Measurements from ENCODE around the gene SCRT2.

SCRT2 gene

DNA sequence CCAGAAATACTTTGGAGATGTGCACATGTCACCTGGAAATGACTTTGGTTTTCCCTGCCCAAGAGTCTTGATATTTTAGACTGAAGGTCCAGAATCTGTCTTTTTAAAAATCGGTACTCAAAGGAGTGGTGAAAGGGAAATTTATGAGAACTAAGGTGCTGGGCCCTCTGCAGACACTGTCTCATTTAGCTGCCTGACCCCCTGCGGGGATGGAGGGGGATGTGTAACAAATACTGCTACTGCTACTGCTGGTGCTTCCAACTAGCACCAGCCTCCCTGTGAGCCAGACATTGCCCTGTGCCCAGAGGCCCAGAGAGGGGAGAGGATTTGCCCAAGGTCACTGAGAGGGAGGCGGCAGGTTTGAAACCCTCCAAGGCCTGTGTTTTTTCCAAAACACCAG, 7.0 kb downstream of the SCRT2 start:
- TF ChIP-seq, protein P1, sequence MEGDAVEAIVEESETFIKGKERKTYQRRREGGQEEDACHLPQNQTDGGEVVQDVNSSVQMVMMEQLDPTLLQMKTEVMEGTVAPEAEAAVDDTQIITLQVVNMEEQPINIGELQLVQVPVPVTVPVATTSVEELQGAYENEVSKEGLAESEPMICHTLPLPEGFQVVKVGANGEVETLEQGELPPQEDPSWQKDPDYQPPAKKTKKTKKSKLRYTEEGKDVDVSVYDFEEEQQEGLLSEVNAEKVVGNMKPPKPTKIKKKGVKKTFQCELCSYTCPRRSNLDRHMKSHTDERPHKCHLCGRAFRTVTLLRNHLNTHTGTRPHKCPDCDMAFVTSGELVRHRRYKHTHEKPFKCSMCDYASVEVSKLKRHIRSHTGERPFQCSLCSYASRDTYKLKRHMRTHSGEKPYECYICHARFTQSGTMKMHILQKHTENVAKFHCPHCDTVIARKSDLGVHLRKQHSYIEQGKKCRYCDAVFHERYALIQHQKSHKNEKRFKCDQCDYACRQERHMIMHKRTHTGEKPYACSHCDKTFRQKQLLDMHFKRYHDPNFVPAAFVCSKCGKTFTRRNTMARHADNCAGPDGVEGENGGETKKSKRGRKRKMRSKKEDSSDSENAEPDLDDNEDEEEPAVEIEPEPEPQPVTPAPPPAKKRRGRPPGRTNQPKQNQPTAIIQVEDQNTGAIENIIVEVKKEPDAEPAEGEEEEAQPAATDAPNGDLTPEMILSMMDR (IDR thresholded peaks at IDR 0.05; ENCODE audit: borderline replicate concordance, control extremely low read depth, extremely low read depth, insufficient read depth, missing control alignments): no peak
- no peak for DNase-seq (ENCODE audit: low spot score)

DNA sequence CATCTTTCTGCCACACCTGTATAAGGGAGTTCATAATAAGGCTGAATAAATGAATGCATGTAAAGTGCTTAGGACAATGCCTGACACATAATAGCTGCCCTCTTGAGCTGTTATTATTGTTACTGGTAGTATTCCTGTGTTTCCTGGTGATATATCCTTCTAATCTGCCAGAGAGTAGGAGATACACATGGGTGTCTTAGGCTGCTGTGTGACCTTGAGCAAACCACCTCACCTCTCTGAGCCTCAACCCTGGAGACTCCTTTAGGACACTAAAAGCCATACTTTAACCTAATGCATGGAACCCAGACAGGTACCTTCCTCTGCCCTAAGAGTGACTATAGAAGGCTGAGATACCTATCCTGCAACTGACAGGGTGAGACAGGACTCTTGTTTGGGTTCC, 7.6 kb downstream of the SCRT2 start:
- no peak for DNase-seq (ENCODE audit: low spot score)
- in situ Hi-C loops (cut with MboI; ENCODE audit: low sequenced_read_pairs, unreplicated experiment): no loop called here
- TF ChIP-seq, protein P1 (IDR thresholded peaks at IDR 0.05; ENCODE audit: borderline replicate concordance, control extremely low read depth, extremely low read depth, insufficient read depth, missing control alignments): no peak

More for the DNA sequence above, 7.0 kb downstream of the SCRT2 start:
- in situ Hi-C loops (cut with MboI; ENCODE audit: low sequenced_read_pairs, unreplicated experiment): no loop called here

DNA sequence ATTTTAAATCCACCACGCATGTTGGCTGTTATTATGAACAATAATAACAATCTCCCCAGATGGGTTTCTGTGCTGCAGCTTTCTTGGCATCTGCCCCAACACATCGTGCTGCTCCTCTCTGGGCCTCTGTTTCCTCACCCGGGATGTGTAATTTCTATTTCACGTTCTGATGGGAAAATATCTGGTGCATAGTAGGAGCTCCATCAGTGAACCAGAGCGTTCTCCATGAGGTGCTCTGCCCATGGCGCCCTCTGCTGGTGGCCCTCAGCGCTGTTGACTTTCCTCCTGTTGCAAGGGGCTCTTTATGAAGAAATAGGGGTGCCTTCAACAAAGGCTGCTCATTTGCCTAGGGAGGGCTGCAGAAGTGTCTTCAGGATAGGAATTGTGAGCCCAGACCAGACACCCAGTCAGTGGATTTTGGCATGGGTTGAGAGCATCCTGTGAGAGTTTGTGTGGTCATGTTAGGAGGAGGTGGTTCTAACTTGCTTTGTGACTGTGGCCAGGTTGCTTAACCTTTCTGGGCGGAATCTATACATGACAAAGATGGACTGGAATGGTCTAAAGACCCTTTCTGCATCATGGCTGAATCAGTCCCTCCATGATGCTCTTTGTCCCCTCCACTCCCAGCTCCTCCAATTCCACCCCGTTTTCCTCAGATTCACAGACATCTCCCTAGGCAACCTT, 8.1 kb downstream of the SCRT2 start:
- TF ChIP-seq, protein P1 (IDR thresholded peaks at IDR 0.05; ENCODE audit: borderline replicate concordance, control extremely low read depth, extremely low read depth, insufficient read depth, missing control alignments): peak; percentile 92
- in situ Hi-C loops (cut with MboI; ENCODE audit: low sequenced_read_pairs, unreplicated experiment): no loop called here
- DNase-seq (ENCODE audit: low spot score): peak; percentile 73

DNA sequence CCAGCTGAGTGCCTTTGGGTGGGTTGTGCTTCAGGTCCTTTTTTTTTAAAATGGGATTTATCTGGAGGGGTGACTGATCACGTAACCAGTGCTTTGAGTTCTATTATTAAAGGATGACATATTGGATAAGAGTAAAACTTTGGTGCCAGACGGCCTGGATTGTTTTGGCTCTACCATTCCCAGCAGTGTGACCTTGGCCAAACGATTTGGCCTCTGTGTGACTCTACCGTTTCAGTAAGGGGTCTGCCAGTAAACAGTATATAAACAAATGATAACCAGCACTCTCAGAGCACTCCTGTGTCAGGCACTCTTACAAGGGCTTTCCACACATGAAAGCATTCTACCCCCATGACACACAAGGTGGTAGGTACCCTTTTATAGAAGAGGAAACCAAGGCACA, 8.7 kb downstream of the SCRT2 start:
- in situ Hi-C loops (cut with MboI; ENCODE audit: low sequenced_read_pairs, unreplicated experiment): no loop called here
- DNase-seq (ENCODE audit: low spot score): no peak
- TF ChIP-seq, protein P1 (IDR thresholded peaks at IDR 0.05; ENCODE audit: borderline replicate concordance, control extremely low read depth, extremely low read depth, insufficient read depth, missing control alignments): no peak

DNA sequence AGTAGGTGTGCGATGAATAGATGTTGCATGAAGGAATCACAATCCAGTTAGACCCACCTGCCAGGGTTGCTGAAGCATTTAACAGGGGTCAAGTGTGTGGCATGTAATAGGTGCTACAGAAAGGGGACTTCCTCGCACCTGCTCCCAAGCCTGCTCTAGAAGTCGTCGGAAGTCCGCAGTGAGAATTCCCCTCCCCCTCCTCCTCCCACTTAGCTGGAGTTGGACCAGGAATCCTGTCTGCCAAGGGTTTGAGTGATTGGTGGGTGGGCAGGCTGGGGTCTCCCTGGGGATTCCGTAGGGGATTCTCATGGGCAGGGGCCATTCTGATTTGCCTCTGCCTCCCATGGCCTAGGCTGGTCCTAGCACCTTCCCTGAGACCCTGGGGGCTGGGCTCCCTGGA, 10.3 kb downstream of the SCRT2 start:
- TF ChIP-seq, protein P1 (IDR thresholded peaks at IDR 0.05; ENCODE audit: borderline replicate concordance, control extremely low read depth, extremely low read depth, insufficient read depth, missing control alignments): no peak
- in situ Hi-C loops (cut with MboI; ENCODE audit: low sequenced_read_pairs, unreplicated experiment): no loop called here
- no peak for DNase-seq (ENCODE audit: low spot score)

DNA sequence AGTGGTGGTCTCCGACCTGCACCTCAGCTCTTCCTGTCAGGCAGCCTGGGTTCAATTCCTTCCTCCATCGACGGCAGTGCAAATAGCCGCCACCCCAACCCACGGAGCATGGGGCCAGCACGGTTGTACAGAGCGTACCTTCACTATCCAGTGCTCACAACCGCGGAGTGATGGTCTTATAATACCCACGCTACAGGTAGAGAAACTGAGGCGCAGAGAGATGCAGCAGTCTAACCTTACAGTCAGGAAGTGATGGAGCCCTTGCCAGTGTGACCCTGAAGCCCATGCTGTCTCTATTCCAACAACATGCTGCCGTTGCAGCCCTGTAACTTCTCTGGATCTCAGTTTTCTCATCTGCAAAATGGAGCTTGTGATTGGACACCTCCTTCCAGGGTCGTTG, 11.0 kb downstream of the SCRT2 start:
- TF ChIP-seq, protein P1 (IDR thresholded peaks at IDR 0.05; ENCODE audit: borderline replicate concordance, control extremely low read depth, extremely low read depth, insufficient read depth, missing control alignments): no peak

More for the DNA sequence above, 11.0 kb downstream of the SCRT2 start:
- DNase-seq (ENCODE audit: low spot score): no peak
- in situ Hi-C loops (cut with MboI; ENCODE audit: low sequenced_read_pairs, unreplicated experiment): no loop called here
